ENCODE results near the gene DNAH10.

The DNAH10 gene

GRCh38 chr12:123794027-123794426 lies 31.9 kb downstream of the DNAH10 start:
- DNase-seq = no peak

- no peak for DNase-seq
Measured at GRCh38 chr12:123798518-123798917, 36.4 kb downstream of the DNAH10 start.

GRCh38 chr12:123799227-123799626 lies 37.1 kb downstream of the DNAH10 start:
- no peak for DNase-seq

- no peak for DNase-seq
Measured at GRCh38 chr12:123801573-123802178, 39.6 kb downstream of the DNAH10 start.

GRCh38 chr12:123805173-123805572 lies 43.1 kb downstream of the DNAH10 start:
- no peak for DNase-seq

GRCh38 chr12:123807002-123807401 lies 44.9 kb downstream of the DNAH10 start:
- DNase-seq = no peak

- no peak for DNase-seq
Measured at GRCh38 chr12:123807670-123808069, 45.6 kb downstream of the DNAH10 start.

- DNase-seq = no peak
Measured at GRCh38 chr12:123808167-123808566, 46.1 kb downstream of the DNAH10 start.

GRCh38 chr12:123813349-123813748 lies 51.2 kb downstream of the DNAH10 start:
- DNase-seq = no peak

- no peak for DNase-seq
Measured at GRCh38 chr12:123815968-123816367, 53.9 kb downstream of the DNAH10 start.

- no peak for DNase-seq
Measured at GRCh38 chr12:123816896-123817537, 54.9 kb downstream of the DNAH10 start.

- DNase-seq = no peak
Measured at GRCh38 chr12:123822804-123823203, 60.7 kb downstream of the DNAH10 start.

- DNase-seq = no peak
Measured at GRCh38 chr12:123828120-123828519, 66.0 kb downstream of the DNAH10 start.

- DNase-seq = no peak
Measured at GRCh38 chr12:123828854-123829547, 66.9 kb downstream of the DNAH10 start.

- DNase-seq = no peak
Measured at GRCh38 chr12:123829561-123829960, 67.5 kb downstream of the DNAH10 start.

GRCh38 chr12:123830675-123831074 lies 68.6 kb downstream of the DNAH10 start:
- DNase-seq = no peak

GRCh38 chr12:123832052-123832451 lies 70.0 kb downstream of the DNAH10 start:
- no peak for DNase-seq

GRCh38 chr12:123833830-123834229 lies 71.7 kb downstream of the DNAH10 start:
- DNase-seq = no peak

- no peak for DNase-seq
Measured at GRCh38 chr12:123834845-123835244, 72.7 kb downstream of the DNAH10 start.

GRCh38 chr12:123836292-123836691 lies 74.2 kb downstream of the DNAH10 start:
- no peak for DNase-seq

GRCh38 chr12:123839826-123840225 lies 77.7 kb downstream of the DNAH10 start:
- DNase-seq = no peak

GRCh38 chr12:123840765-123841425 lies 78.8 kb downstream of the DNAH10 start:
- no peak for DNase-seq

- DNase-seq = no peak
Measured at GRCh38 chr12:123843912-123844748, 82.0 kb downstream of the DNAH10 start.
